Progenitor cell of endocrine pancreas (in vitro differentiated cells): Measurements from ENCODE around the gene ANKS1B. TPM values are rescaled to one million over a fixed set of nuclear protein-coding genes. Genes with fewer than 3 reads are reported as not detected.

Experiments
- DNase-seq: peaks from one replicate; pipeline ENCODE4 v3.0.0; 2021; ENCODE audit warnings: low spot score; ENCODE audit not compliant: unreplicated experiment
- H3K27ac Mint-ChIP-seq: 2 replicates; pipeline ENCODE4 v1.8.0; 2021; ENCODE audit warnings: mild to moderate bottlenecking, moderate library complexity, mixed read lengths
- H3K27me3 Mint-ChIP-seq: 2 replicates; pipeline ENCODE4 v1.8.0; 2021; ENCODE audit warnings: mixed read lengths
- H3K36me3 Mint-ChIP-seq: 2 replicates; pipeline ENCODE4 v1.8.0; 2022; ENCODE audit warnings: mixed read lengths; ENCODE audit not compliant: insufficient read depth
- H3K4me1 Mint-ChIP-seq: 2 replicates; pipeline ENCODE4 v1.8.0; 2021; ENCODE audit warnings: low read depth, mixed read lengths
- H3K4me3 Mint-ChIP-seq: 2 replicates; pipeline ENCODE4 v1.8.0; 2021; ENCODE audit warnings: low read depth, mild to moderate bottlenecking, moderate library complexity, mixed read lengths
- H3K9me3 Mint-ChIP-seq: 2 replicates; pipeline ENCODE4 v1.8.0; 2021; ENCODE audit warnings: low read depth, mixed read lengths
- total RNA-seq: library from RNA; stranded (reverse); gene quantifications from 2 replicates; pipeline ENCODE4 v1.2.1, GENCODE V29; 2021
- TF ChIP-seq, protein P1 (sequence below): fragments of 200-600 bp; sonication (generic); IDR thresholded peaks from one replicate; pipeline ENCODE4 v1.5.0; 2021; ENCODE audit warnings: antibody characterized with exemption, mild to moderate bottlenecking; ENCODE audit not compliant: unreplicated experiment

Gene ANKS1B
- total RNA-seq, 1 donor from 2014 or later, result 10.1 TPM

DNA sequence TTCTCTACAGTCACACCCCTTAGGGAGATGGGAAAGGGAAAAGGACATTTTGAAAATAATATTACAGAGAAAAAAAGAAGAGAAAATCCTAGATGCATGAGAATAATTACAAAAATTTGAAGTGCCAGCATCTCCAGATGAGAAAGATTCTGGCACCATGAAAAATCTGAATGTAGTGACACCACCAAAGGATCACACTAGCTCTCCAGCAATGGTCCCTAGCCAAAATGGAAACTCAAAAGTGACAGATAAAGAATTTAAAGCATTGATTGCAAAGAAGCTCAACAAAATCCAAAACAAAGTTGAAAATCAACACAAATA is 364.6 kb downstream of the ANKS1B start:
- no peak for DNase-seq
- H3K27me3 Mint-ChIP-seq, result no peaks in the 10 kb centered on the region
- no peak overlapping the region for H3K4me3 Mint-ChIP-seq
- H3K9me3 Mint-ChIP-seq, result peaks cover 44% of the 10 kb centered on the region
- no peak overlapping the region for H3K27ac Mint-ChIP-seq
- H3K4me1 Mint-ChIP-seq, result no peaks in the 10 kb centered on the region
- H3K36me3 Mint-ChIP-seq, result peaks cover 7% of the 10 kb centered on the region
- TF ChIP-seq, protein P1, sequence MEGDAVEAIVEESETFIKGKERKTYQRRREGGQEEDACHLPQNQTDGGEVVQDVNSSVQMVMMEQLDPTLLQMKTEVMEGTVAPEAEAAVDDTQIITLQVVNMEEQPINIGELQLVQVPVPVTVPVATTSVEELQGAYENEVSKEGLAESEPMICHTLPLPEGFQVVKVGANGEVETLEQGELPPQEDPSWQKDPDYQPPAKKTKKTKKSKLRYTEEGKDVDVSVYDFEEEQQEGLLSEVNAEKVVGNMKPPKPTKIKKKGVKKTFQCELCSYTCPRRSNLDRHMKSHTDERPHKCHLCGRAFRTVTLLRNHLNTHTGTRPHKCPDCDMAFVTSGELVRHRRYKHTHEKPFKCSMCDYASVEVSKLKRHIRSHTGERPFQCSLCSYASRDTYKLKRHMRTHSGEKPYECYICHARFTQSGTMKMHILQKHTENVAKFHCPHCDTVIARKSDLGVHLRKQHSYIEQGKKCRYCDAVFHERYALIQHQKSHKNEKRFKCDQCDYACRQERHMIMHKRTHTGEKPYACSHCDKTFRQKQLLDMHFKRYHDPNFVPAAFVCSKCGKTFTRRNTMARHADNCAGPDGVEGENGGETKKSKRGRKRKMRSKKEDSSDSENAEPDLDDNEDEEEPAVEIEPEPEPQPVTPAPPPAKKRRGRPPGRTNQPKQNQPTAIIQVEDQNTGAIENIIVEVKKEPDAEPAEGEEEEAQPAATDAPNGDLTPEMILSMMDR, result no peak

DNA sequence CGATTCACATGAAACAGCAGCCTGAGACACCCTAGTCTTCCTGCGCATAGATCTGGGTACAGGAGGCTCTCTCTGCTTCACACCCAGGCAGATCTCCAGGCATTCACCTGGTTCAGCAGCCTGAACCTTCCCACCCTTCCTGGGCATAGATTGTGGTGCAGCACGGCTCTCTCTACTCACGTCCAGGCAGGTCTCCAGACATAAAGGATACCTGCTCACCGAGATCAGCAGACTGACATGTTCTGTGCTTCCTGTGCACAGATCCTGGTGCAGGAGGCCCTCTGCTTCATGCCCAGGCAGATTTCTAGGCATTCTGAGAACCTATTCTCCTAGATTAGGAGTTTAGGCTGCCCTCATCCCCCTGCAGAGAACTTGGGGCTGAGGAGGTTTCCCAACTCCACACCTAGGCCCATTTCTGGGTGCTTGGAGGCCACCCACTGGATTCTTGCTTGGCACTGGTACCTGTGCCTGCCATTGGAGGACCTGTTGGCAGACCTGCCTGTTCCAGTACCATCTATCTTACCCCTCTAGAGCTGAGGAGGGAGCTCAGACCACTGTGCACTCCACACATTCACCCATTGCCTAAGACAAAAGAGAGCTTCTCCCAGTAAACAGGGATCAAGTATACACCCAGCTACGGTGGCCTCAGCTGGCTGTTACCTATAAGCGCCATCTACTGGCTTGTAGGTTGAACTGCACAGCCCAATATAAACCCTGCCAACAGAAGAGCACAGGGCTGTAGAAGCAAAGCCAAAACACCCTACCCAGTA is 365.2 kb downstream of the ANKS1B start:
- H3K4me3 Mint-ChIP-seq, result no peak overlapping the region
- DNase-seq, result no peak
- H3K27me3 Mint-ChIP-seq, result no peaks in the 10 kb centered on the region
- peaks cover 44% of the 10 kb centered on the region for H3K9me3 Mint-ChIP-seq
- TF ChIP-seq, protein P1, result peak; percentile 47
- H3K36me3 Mint-ChIP-seq, result peaks cover 7% of the 10 kb centered on the region
- no peaks in the 10 kb centered on the region for H3K4me1 Mint-ChIP-seq
- H3K27ac Mint-ChIP-seq, result no peak overlapping the region

DNA sequence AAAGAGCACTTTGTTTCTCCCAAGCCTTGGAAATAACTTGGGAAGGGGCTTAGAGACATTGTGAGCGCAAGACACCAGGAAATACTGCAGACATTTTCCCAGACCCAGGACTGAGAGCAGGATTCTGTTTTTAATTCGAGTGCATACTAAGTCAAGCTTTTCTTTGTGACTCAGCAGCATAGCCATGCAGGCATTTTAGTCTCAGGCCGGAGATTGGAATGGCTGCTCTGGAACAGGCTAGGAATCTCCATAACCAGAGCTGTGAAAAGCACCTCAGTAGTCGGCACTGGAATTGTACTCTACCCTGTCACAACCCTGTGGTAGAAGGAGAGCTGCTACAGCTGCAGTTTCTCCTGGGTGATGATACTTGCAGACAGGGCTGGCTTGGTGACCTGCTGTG is 366.1 kb downstream of the ANKS1B start:
- peaks cover 7% of the 10 kb centered on the region for H3K36me3 Mint-ChIP-seq
- no peak for DNase-seq
- TF ChIP-seq, protein P1, result no peak
- H3K4me1 Mint-ChIP-seq, result no peaks in the 10 kb centered on the region
- H3K4me3 Mint-ChIP-seq, result no peak overlapping the region
- no peak overlapping the region for H3K27ac Mint-ChIP-seq
- H3K27me3 Mint-ChIP-seq, result no peaks in the 10 kb centered on the region
- H3K9me3 Mint-ChIP-seq, result peaks cover 43% of the 10 kb centered on the region

DNA sequence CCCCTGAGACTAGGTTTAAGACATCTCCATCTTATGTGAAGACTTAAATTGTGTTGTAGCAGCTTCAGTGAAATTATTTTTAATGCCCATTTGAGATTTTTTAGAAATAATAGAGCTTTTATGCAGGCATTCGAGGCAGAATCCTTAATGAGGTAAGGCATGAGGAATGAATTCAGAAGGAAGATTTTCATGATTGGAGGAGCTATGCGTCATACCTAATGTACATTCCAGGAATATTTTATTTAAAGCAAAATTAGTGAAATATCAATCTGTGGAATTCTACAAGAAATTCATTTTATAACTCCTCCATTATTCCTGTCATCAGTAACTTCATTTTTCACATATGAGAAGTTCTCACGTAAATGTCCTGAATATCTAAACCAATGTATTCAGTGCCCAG is 373.1 kb downstream of the ANKS1B start:
- no peak for DNase-seq
- Mint-ChIP-seq H3K27ac (no peak overlapping the region), H3K36me3 (peaks cover 2% of the 10 kb centered on the region), H3K9me3 (peaks cover 8% of the 10 kb centered on the region), H3K27me3 (no peaks in the 10 kb centered on the region), H3K4me3 (no peak overlapping the region), H3K4me1 (no peaks in the 10 kb centered on the region)
- TF ChIP-seq, protein P1, result no peak

DNA sequence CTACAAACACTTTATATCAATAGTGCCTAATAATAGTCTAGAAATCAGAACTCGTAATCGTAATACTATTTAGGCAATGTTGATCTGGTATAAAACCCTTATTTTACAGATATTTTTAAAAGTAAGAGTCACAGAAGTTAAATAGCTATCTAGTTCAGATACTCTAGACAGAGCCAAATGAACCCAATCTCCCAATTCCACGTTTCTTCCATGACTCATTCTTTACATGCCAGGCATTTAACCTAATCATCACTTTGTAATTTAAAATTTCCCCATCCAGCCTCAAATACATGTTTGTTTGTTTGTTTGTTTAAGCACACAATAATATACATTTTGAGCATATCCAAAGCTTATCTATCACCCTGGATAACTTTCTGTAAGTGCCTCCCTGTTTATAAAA is 373.6 kb downstream of the ANKS1B start:
- Mint-ChIP-seq H3K36me3 (peaks cover 2% of the 10 kb centered on the region), H3K9me3 (peaks cover 4% of the 10 kb centered on the region), H3K4me1 (no peaks in the 10 kb centered on the region), H3K4me3 (no peak overlapping the region), H3K27me3 (no peaks in the 10 kb centered on the region), H3K27ac (no peak overlapping the region)
- no peak for DNase-seq
- TF ChIP-seq, protein P1, result no peak
